Activated T-cell treated with anti-CD3 and anti-CD28 coated beads, Interleukin-2, amount 50 U/mL, for 72 hours (primary cell): Measurements from ENCODE around the gene PPP1R3F. TPM values are rescaled to one million over a fixed set of nuclear protein-coding genes. Genes with fewer than 3 reads are reported as not detected.

Experiments used
- ATAC-seq, 2 donors: fragments of 150-1000 bp; cut with Tn5 transposase; replicated peaks in 1 of 2; 2 replicates each; pipeline ENCODE4 v1.10.0; 2021; ENCODE audit warnings: moderate library complexity in 2 of 2, mild to moderate bottlenecking in 1 of 2
- DNase-seq, 2 donors: peaks; one replicate each; pipeline ENCODE4 v3.0.0; 2021 to 2022; ENCODE audit warnings: mixed read lengths in 1 of 2
- H3K27ac Mint-ChIP-seq: one replicate; pipeline ENCODE4 v1.8.0; 2022; ENCODE audit warnings: mild to moderate bottlenecking, moderate library complexity, mixed read lengths
- H3K27me3 Mint-ChIP-seq: one replicate; pipeline ENCODE4 v1.8.0; 2022; ENCODE audit warnings: low read depth, mixed read lengths
- H3K36me3 Mint-ChIP-seq, 2 donors: one replicate each; pipeline ENCODE4 v1.8.0; 2022; ENCODE audit warnings: mixed read lengths in 2 of 2, mild to moderate bottlenecking in 1 of 2; ENCODE audit not compliant: insufficient read depth in 2 of 2
- H3K4me1 Mint-ChIP-seq: one replicate; pipeline ENCODE4 v1.8.0; 2022; ENCODE audit warnings: low read depth, mixed read lengths
- H3K4me3 Mint-ChIP-seq, 2 donors: one replicate each; pipeline ENCODE4 v1.8.0; 2022; ENCODE audit warnings: mild to moderate bottlenecking in 2 of 2, mixed read lengths in 2 of 2, moderate library complexity in 2 of 2
- H3K9me3 Mint-ChIP-seq, 2 donors: one replicate each; pipeline ENCODE4 v1.8.0; 2022; ENCODE audit warnings: mixed read lengths in 2 of 2
- total RNA-seq, 2 donors: library from RNA; stranded (reverse); gene quantifications; one replicate each; pipeline ENCODE4 v1.2.3, GENCODE V29; 2022

The PPP1R3F gene, protein sequence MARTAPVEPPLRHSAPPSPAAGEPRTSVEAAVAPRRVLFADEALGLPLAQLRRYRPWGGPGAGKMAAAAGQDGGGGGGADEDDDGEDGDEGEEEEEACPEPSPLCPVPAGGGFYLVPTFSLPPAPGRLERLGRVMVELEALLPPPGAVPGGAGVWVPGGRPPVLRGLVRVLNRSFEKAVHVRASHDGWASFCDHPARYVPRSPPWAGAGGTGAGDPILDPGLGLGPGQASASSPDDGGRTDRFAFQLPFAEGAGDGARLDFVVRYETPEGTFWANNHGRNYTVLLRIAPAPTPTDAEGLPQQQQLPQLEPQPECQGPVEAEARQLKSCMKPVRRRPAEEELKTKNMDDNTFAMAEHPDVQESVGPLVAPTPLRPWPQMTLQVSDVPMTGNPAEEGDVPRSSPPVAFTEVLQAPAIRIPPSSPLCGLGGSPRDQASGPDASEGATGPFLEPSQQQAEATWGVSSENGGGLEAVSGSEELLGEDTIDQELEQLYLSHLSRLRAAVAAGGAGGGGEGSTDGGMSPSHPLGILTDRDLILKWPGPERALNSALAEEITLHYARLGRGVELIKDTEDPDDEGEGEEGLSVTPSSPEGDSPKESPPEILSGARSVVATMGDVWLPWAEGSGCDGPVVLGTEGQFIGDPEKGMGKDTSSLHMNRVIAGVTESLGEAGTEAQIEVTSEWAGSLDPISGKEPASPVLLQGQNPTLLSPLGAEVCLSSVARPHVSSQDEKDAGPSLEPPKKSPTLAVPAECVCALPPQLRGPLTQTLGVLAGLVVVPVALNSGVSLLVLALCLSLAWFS
- total RNA-seq: 10 to 100 TPM in 1 of 2 donors, 1 to 10 TPM in 1; 9.8 to 16.1 TPM

DNA sequence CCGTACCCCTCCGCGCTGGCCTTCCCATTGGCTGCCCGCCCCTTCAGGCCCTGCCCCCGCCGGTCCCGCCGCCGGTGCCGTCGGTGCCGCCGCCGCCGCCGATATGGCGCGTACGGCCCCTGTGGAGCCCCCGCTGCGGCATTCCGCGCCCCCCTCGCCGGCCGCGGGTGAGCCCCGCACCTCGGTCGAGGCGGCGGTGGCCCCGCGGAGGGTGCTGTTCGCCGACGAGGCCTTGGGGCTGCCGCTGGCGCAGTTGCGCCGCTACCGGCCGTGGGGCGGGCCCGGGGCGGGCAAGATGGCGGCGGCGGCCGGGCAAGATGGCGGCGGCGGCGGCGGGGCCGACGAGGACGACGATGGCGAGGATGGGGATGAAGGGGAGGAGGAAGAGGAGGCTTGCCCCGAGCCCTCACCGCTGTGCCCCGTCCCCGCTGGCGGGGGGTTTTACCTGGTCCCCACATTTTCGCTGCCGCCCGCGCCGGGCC, at the start of gene PPP1R3F:
Gene PPP1R3F, plus strand, starts transcription at position 27 of the 482 bp plus-strand sequence. Its CDS starts 77 bp downstream, at position 104.
- H3K27ac Mint-ChIP-seq: peak within 1 kb of the TSS; percentile 96
- H3K9me3 Mint-ChIP-seq: no peaks in the 10 kb centered on the region
- H3K4me1 Mint-ChIP-seq: peaks cover 57% of the 10 kb centered on the region
- peaks cover 9% of the 10 kb centered on the region for H3K27me3 Mint-ChIP-seq
- peaks cover 4 to 7% of the 10 kb centered on the region in 2 donors for H3K36me3 Mint-ChIP-seq
- ATAC-seq (peak; percentile 2), DNase-seq (no peak)
- peak within 1 kb of the TSS; percentile 86 to 95 for H3K4me3 Mint-ChIP-seq

DNA sequence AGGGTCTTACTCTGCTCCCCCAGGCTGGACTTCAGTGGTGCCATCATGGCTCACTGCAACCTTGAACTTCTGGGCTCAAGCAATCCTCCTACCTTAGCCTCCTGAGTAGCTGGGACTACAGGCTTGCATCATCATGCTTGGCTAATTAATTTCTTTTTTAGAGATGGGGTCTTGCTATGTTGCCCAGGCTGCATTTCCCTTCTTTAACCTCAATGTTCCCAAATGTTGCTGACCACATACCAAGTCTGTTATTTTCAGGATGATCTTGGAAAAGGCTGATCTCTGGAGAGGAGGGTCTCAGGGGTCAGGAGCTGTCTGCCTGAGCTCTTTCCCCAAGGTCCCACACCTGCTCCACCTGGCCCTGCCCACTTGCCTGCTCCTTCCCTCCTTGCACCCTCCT, 49.5 kb upstream of the PPP1R3F start:
- Mint-ChIP-seq H3K4me3 (no peak overlapping the region), H3K36me3 (no peaks in the 10 kb centered on the region), H3K9me3 (no peaks in the 10 kb centered on the region), H3K27me3 (peaks cover 22% of the 10 kb centered on the region), H3K4me1 (no peaks in the 10 kb centered on the region), H3K27ac (no peak overlapping the region)
- ATAC-seq (no peak), DNase-seq (no peak)

DNA sequence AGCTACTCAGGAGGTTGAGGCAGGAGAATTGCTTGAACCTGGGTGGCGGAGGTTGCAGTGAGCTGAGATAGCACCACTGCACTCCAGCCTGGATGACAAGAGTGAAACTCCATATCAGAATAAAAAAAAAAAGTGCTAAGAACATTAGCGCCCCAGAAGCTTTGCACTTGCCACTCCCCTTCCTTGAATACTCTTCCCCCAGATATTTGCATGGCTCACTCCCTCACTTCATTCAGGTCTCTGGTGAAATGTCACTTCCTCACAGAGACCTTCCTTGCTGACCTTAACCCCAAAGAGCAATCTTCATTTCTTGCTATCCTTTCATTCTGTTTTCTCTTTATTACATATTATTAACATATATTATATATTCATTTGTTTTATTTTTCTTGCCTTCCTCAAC, 47.7 kb upstream of the PPP1R3F start:
- DNase-seq (no peak), ATAC-seq (no peak)
- H3K4me3 Mint-ChIP-seq: no peak overlapping the region
- H3K27ac Mint-ChIP-seq: no peak overlapping the region
- no peaks in the 10 kb centered on the region for H3K9me3 Mint-ChIP-seq
- H3K4me1 Mint-ChIP-seq: no peaks in the 10 kb centered on the region
- H3K27me3 Mint-ChIP-seq: peaks cover 24% of the 10 kb centered on the region
- no peaks in the 10 kb centered on the region for H3K36me3 Mint-ChIP-seq

DNA sequence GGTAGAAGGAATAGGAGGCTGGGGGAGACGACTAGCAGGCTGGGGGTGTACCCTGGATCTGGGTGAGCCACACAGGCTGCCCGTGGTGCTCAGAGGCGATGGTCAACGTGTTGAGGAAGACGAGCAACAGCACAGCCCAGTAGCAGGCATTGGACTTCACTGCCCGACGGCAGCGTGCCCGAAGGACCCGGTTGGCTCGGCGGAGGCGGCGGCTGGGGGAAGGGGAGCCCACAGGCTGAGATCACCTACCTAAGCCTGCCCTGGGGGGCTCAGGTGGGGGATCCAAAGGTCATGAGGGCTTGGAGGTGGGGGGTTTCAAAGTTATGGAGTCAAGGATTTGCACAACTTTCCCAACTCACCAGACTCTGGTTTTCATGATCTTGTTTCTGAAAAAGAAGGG, 43.7 kb upstream of the PPP1R3F start:
- ATAC-seq: no peak
- Mint-ChIP-seq H3K36me3 (no peaks in the 10 kb centered on the region), H3K4me3 (no peak overlapping the region), H3K27ac (no peak overlapping the region), H3K27me3 (peaks cover 32% of the 10 kb centered on the region), H3K4me1 (peaks cover under 1% of the 10 kb centered on the region), H3K9me3 (no peaks in the 10 kb centered on the region)
- DNase-seq: no peak

DNA sequence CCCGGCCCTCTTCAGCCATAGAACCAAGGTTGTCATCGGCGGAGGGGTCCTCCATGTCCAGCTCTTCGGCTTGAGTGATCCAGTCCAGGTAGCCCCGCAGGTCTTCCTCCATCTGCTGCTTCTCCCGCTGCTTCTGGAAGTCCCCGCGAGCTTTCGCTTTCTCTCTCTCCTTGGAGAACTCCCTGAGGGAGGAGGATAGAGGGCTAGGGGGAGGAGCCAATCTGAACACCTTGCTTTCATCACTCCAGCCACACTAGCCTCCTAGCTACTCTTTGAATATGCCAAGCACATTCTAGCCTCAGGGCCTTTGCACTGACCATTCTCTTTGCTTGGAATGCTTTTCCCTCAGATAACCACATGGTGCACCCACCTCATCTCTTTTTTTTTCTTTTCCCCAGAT, 42.6 kb upstream of the PPP1R3F start:
- Mint-ChIP-seq H3K27me3 (peaks cover 32% of the 10 kb centered on the region), H3K27ac (no peak overlapping the region), H3K4me3 (no peak overlapping the region), H3K9me3 (no peaks in the 10 kb centered on the region), H3K4me1 (peaks cover 10% of the 10 kb centered on the region), H3K36me3 (no peaks in the 10 kb centered on the region)
- ATAC-seq: no peak
- DNase-seq: no peak

DNA sequence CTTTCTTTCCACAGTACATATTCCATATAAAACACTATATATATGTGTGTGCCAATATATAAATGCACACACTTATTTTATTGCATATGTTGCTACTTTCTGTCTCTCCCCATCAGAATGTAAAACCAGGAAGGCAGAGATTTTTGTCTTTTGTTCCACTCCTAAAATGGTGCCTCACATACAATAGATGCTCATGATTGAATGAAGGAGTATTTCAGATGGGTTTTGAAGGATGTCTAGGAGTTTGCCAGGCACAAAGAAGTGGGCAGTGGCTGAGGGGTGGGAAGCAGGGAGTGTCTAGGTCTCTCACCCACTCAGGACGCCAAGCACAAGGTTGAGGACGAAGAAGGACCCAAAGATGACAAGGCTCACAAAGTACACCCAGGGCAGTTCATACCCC, 41.9 kb upstream of the PPP1R3F start:
- H3K4me1 Mint-ChIP-seq: peaks cover 10% of the 10 kb centered on the region
- no peaks in the 10 kb centered on the region for H3K36me3 Mint-ChIP-seq
- peaks cover 27% of the 10 kb centered on the region for H3K27me3 Mint-ChIP-seq
- ATAC-seq (no peak), DNase-seq (no peak)
- H3K9me3 Mint-ChIP-seq: no peaks in the 10 kb centered on the region
- no peak overlapping the region for H3K27ac Mint-ChIP-seq
- no peak overlapping the region for H3K4me3 Mint-ChIP-seq

DNA sequence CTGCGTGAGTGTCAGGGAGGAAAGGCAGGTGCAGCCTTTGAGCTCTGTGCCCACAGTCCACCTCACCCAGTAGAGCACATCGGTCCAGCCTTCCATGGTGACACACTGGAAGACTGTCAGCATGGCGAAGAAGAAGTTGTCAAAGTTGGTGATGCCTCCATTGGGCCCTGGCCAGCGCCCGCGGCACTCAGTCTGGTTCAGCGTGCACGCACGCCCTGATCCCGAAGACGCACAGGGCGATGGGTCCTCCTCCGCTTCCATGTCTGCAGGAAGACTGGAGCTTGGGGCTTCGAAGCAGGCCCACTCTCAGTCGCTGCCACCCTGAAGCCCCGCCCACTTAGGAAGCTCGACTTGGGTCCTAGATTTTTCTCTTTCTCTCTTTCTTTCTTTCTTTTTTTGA, 41.4 kb upstream of the PPP1R3F start:
- DNase-seq (no peak), ATAC-seq (no peak)
- H3K27ac Mint-ChIP-seq: no peak overlapping the region
- H3K4me1 Mint-ChIP-seq: peaks cover 10% of the 10 kb centered on the region
- no peaks in the 10 kb centered on the region for H3K9me3 Mint-ChIP-seq
- no peak overlapping the region for H3K4me3 Mint-ChIP-seq
- H3K36me3 Mint-ChIP-seq: no peaks in the 10 kb centered on the region
- H3K27me3 Mint-ChIP-seq: peaks cover 27% of the 10 kb centered on the region

DNA sequence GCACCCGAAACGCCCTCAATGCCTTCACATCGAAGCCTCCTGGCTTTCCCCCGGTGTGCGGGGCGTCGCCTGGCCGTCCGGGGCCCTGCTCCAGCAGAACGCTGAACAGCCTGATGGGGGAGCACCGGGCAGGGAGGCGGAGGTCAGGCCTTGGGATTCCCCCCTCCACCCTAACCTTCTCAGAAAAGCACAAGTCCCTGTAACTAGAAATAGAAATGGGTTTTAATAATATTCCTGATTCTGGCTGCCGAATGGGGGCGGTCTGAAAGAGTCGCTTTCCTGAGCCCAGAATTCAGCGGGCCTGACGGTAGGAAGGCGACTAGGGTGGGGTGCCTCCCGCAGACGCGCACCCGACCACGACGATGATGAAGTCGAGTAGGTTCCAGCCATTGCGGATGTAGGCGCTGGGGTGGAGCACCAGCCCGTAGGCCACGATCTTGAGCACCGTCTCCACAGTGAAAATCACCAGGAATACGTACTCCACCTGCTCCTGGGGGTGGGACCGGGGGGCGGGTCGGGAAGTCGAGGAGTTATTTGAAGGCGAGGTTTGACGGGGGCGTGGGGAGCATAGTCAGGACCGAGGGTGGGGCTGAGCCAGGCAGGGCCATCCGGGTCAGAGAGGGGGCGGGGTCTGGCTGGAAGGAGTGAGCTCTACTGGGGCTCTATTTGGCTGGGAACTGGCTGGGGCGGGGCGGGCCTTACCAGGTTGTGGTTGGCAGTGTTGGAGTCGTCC, 38.9 kb upstream of the PPP1R3F start:
- Mint-ChIP-seq H3K27ac (peak overlapping the region; percentile 42), H3K4me1 (peaks cover 10% of the 10 kb centered on the region), H3K27me3 (peaks cover 10% of the 10 kb centered on the region), H3K36me3 (no peaks in the 10 kb centered on the region), H3K4me3 (peak overlapping the region; percentile 78 to 79), H3K9me3 (no peaks in the 10 kb centered on the region)
- peak; percentile 75 to 81 for DNase-seq
- peak; percentile 82 to 89 for ATAC-seq

DNA sequence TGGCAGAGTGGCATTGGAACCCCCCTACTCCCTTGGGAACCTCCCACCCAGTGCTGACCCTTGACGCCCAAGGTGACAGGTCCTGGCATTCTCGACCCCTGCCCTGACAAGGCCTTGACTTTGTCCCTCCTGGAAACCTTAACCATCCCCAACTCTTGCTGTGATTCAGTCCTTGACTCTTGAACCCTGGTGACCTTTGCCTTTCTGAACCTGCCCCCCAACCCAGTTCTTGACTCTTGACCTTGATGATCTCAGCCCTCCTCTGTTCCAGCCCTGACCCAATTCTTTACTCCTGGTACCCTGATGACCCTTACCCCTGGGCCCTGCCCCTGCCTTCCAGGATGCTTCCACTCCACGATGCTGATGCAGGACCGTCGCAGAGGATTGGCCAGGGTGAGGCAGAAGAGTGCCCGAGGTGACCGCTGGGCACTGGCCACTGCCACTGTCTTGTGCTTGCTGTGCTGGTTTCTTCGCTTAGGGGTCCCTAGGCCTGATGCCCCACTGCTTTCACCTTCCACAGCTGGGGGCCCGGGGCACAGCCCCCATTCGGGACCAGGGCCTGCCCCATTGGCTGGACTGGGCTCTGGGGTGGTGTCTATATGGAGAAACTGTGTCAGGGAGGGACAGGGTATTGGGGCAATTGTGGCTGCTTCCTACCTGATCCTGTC, 38.1 kb upstream of the PPP1R3F start:
- Mint-ChIP-seq H3K4me1 (peaks cover 15% of the 10 kb centered on the region), H3K4me3 (peak overlapping the region; percentile 78 to 79), H3K9me3 (no peaks in the 10 kb centered on the region), H3K27me3 (peaks cover 7% of the 10 kb centered on the region), H3K27ac (peak overlapping the region; percentile 77), H3K36me3 (no peaks in the 10 kb centered on the region)
- no peak for ATAC-seq
- DNase-seq: no peak

DNA sequence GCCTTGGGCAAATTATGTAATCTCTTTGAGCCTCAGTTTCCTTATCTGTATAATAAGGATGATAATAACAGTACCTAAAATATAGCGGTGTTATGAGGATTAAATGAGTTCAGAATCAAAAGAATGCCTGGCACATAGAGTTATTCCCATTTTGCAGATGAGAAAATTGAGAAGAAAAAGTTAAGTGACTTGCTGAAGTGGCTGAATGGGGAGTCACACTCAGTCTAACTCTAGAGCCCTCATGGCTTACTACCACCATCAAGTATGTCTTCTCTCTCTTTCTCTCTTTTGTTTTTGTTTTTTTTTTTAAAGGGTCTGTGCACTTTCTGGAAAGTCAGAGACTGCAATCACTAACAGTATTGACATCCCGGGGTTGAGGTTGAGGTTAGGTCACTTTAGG, 37.1 kb upstream of the PPP1R3F start:
- DNase-seq (no peak), ATAC-seq (no peak)
- peaks cover 25% of the 10 kb centered on the region for H3K4me1 Mint-ChIP-seq
- H3K9me3 Mint-ChIP-seq: no peaks in the 10 kb centered on the region
- H3K27me3 Mint-ChIP-seq: peaks cover 3% of the 10 kb centered on the region
- H3K27ac Mint-ChIP-seq: no peak overlapping the region
- H3K36me3 Mint-ChIP-seq: no peaks in the 10 kb centered on the region
- H3K4me3 Mint-ChIP-seq: no peak overlapping the region

DNA sequence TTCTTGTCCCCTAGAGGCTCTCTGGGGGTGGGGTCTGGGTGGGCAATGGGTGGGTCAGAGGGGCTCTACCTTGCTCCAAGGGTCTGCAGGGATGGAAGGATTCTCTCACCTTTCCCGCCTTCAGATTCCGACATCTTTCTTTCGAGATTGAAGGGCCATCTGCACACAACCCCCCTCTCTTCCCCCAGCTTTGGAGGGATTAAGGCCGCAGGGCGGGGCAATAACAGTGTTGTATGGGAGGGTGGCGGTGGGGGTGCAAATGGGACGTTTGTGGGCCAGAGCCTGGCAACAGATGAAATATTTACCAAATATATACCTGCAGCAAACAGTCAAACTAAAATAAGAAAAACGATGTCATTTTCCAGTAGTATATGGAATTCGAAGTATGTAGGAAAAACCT, 36.4 kb upstream of the PPP1R3F start, which contains the start of gene CACNA1F:
Gene CACNA1F, minus strand, starts transcription at position 165 of the 400 bp plus-strand sequence. Its CDS starts 31 bp downstream, at position 134.
- Mint-ChIP-seq H3K36me3 (no peaks in the 10 kb centered on the region), H3K4me3 (peak within 1 kb of the TSS; percentile 3 to 16), H3K27me3 (no peaks in the 10 kb centered on the region), H3K4me1 (peaks cover 25% of the 10 kb centered on the region), H3K27ac (no peak within 1 kb of the TSS), H3K9me3 (no peaks in the 10 kb centered on the region)
- no peak for DNase-seq
- ATAC-seq: no peak

DNA sequence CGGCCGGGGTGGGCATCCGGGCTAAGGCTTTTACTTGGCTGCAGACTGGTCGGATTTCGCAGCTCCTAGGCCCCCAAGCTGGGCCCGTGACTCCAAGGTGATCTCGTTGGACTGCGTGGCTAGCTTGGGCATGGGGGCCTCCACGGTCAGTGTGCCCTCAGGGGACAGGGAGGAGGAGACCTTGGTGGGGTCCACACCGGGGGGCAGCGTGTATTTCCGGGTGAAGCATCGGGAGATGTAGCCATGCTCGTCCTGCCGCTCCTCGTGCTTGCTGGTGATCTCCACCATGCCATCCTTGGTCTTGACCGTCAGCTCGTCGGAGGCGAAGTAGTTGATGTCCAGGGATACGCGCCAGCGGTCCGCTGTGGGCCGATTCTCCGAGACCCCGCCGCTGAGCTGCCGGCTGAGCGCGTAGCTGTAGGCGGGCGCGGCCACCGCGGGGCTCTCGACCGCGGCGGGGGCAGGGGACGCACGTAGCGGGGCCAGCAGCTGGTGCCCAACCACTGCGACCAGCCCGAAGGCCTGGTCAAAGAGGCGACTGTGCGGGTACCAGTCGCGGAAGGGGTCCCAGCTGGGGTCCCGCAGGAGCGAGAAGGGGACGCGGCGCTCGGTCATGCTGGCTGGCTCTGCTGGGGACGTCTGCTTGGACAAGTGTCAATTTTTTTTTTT, 35.6 kb upstream of the PPP1R3F start:
- no peak for ATAC-seq
- DNase-seq: no peak
- Mint-ChIP-seq H3K27me3 (no peaks in the 10 kb centered on the region), H3K27ac (no peak overlapping the region), H3K9me3 (no peaks in the 10 kb centered on the region), H3K4me1 (peaks cover 25% of the 10 kb centered on the region), H3K36me3 (no peaks in the 10 kb centered on the region), H3K4me3 (peak overlapping the region in 1 of 2 donors; percentile 3)
